Esophagus muscularis mucosa (tissue), 4 donors: ENCODE data around the gene FKBP10. TPM values are rescaled to one million over a fixed set of nuclear protein-coding genes. Genes with fewer than 3 reads are reported as not detected.
A peak's percentile ranks its signal among the peaks of the same experiment; 100 is the strongest.

Experiments used
- DNase-seq: peaks from one replicate; pipeline ENCODE4 v3.0.0-alpha.2; 2017; ENCODE audit errors: extremely low spot score
- H3K27ac ChIP-seq, 4 donors: fragments of 200-600 bp; sonication (generic); replicated peaks in 1 of 4; 1 replicate in 3 of 4; 2 replicates in 1 of 4; pipeline ENCODE4 v1.5.1; 2016 to 2019; ENCODE audit warnings: mild to moderate bottlenecking in 1 of 4
- H3K27me3 ChIP-seq, 4 donors: fragments of 200-600 bp; sonication (generic); one replicate each; pipeline versions ENCODE4 v1.5.1 to v1.6.0; 2016 to 2019
- H3K36me3 ChIP-seq, 4 donors: fragments of 200-600 bp; sonication (generic); one replicate each; pipeline ENCODE4 v1.5.1; 2016 to 2019
- H3K4me1 ChIP-seq, 4 donors: fragments of 200-600 bp; sonication (generic); one replicate each; pipeline ENCODE4 v1.5.1; 2016 to 2019
- H3K4me3 ChIP-seq, 4 donors: fragments of 200-600 bp; sonication (generic); 1 replicate in 2 of 4; 2 replicates in 2 of 4; pipeline ENCODE4 v1.5.1; 2016 to 2019; ENCODE audit warnings: mild to moderate bottlenecking in 4 of 4, moderate library complexity in 1 of 4
- H3K9me3 ChIP-seq, 4 donors: fragments of 200-600 bp; sonication (generic); 1 replicate in 3 of 4; 2 replicates in 1 of 4; pipeline ENCODE4 v1.5.1; 2016 to 2019
- EP300 ChIP-seq: sonication (generic); formaldehyde crosslinking; IDR thresholded peaks from one replicate; pipeline ENCODE4 v1.6.1; 2017; ENCODE audit warnings: antibody characterized with exemption
- POLR2A ChIP-seq: fragments of 450-650 bp; IDR thresholded peaks from one replicate; pipeline ENCODE4 v1.6.1; 2017; ENCODE audit warnings: antibody characterized with exemption, moderate library complexity, mild to moderate bottlenecking, low read depth
- POLR2AphosphoS5 ChIP-seq, 2 donors: sonication (generic); formaldehyde crosslinking; IDR thresholded peaks; one replicate each; pipeline ENCODE4 v1.6.1; 2017; ENCODE audit warnings: antibody characterized with exemption in 2 of 2
- WGBS: methylation state at CpG from one replicate; pipeline ENCODE4 v1.1.5; 2018; 5-methylcytosine and 5-hydroxymethylcytosine counted together
- intact Hi-C: fragments of 100-400 bp; cut with DNase I; formaldehyde crosslinking; loops from one replicate; pipeline ENCODE4 v1.15.1; 2023
- total RNA-seq, 4 donors: library from RNA; depleted of rRNA; stranded (reverse); fragments of >200 nt; gene quantifications; one replicate each; pipeline versions ENCODE4 v1.1.0 to v1.2.1, GENCODE V29; 2016
- TF ChIP-seq, protein P1 (sequence below), 3 experiments: fragments of 200-600 bp in 2 of 3; fragments of 450-650 bp in 1 of 3; sonication (generic) in 2 of 3; IDR thresholded peaks; one replicate each; pipeline ENCODE4 v1.5.1; 2017 to 2019; ENCODE audit warnings: antibody characterized with exemption in 3 of 3, mild to moderate bottlenecking in 2 of 3, moderate library complexity in 1 of 3

The FKBP10 gene
- total RNA-seq, 4 donors from 2014 or later, result 30.5 to 49.4 (median 33.8) TPM

GRCh38 chr17:41863074-41863848, 50.5 kb downstream of the FKBP10 start:
- no peak for TF ChIP-seq POLR2A
- TF ChIP-seq, protein P1, sequence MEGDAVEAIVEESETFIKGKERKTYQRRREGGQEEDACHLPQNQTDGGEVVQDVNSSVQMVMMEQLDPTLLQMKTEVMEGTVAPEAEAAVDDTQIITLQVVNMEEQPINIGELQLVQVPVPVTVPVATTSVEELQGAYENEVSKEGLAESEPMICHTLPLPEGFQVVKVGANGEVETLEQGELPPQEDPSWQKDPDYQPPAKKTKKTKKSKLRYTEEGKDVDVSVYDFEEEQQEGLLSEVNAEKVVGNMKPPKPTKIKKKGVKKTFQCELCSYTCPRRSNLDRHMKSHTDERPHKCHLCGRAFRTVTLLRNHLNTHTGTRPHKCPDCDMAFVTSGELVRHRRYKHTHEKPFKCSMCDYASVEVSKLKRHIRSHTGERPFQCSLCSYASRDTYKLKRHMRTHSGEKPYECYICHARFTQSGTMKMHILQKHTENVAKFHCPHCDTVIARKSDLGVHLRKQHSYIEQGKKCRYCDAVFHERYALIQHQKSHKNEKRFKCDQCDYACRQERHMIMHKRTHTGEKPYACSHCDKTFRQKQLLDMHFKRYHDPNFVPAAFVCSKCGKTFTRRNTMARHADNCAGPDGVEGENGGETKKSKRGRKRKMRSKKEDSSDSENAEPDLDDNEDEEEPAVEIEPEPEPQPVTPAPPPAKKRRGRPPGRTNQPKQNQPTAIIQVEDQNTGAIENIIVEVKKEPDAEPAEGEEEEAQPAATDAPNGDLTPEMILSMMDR (IDR thresholded peaks at IDR 0.05), result no peak
- no peak for TF ChIP-seq POLR2AphosphoS5 (IDR thresholded peaks at IDR 0.05)
- TF ChIP-seq EP300, result no peak
- WGBS, result 70% methylated on average over 18 of the region's 18 CpGs
- DNase-seq, result no peak
- H3K27me3 ChIP-seq, result no peaks in the 10 kb centered on the region
- no peaks in the 10 kb centered on the region for H3K9me3 ChIP-seq
- no peak overlapping the region for H3K27ac ChIP-seq
- intact Hi-C loops, result no loop called here
- peaks cover 28 to 52% (median 43%) of the 10 kb centered on the region in 4 donors for H3K4me1 ChIP-seq
- H3K4me3 ChIP-seq, result peak overlapping the region; percentile 78 to 91 (median 80)
- peaks cover 0 to 18% (median 17%) of the 10 kb centered on the region in 4 donors for H3K36me3 ChIP-seq

DNA sequence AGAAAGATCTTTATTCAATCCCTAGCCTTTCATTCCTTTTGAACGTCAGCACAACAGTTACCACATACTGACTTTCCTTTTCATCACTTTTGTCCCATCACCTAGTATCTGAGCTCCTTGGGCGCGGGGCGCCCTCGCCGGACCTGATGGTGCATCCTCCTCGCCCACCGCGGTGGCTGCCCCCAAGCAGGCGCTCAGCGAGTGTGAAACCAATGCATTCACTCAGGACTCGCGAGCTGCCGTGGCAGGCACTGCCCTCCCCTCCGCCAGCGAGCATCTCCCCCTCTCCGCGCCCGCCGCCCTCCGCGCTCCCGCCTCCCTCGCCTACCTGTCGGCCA, 51.7 kb downstream of the FKBP10 start:
- Histone ChIP-seq H3K36me3 (peaks cover 7 to 28% (median 24%) of the 10 kb centered on the region in 4 donors), H3K4me3 (peak overlapping the region; percentile 78 to 91 (median 80)), H3K27me3 (no peaks in the 10 kb centered on the region), H3K27ac (peak overlapping the region; percentile 88 to 96 (median 93)), H3K9me3 (no peaks in the 10 kb centered on the region), H3K4me1 (peaks cover 28 to 52% (median 43%) of the 10 kb centered on the region in 4 donors)
- intact Hi-C loops, result no loop called here
- TF ChIP-seq POLR2A (no peak), POLR2AphosphoS5 (IDR thresholded peaks at IDR 0.05) (no peak)
- DNase-seq, result no peak
- WGBS, result under 1% methylated on average over 25 of the region's 25 CpGs

GRCh38 chr17:41864836-41865595, 52.2 kb downstream of the FKBP10 start, which contains the start of gene KLHL11:
Gene KLHL11, minus strand, starts transcription at chr17:41865423. Its CDS starts 53 bp downstream, at chr17:41865370.
- 0% methylated on average over 10 of the region's 90 CpGs for WGBS
- DNase-seq, result peak; percentile 93
- Histone ChIP-seq H3K36me3 (peaks cover 7 to 33% (median 29%) of the 10 kb centered on the region in 4 donors), H3K9me3 (no peaks in the 10 kb centered on the region), H3K27ac (peak within 1 kb of the TSS; percentile 88 to 96 (median 93)), H3K4me1 (peaks cover 28 to 49% (median 40%) of the 10 kb centered on the region in 4 donors), H3K4me3 (peak within 1 kb of the TSS; percentile 78 to 91 (median 80)), H3K27me3 (no peaks in the 10 kb centered on the region)
- intact Hi-C loops, result loop anchor here (5.0 kb wide), 1 partner anchor 53 kb away; the partner anchor contains the start of genes FKBP10 and P3H4
- TF ChIP-seq EP300, result no peak
- peak; percentile 53 for TF ChIP-seq POLR2A
- TF ChIP-seq POLR2AphosphoS5 (IDR thresholded peaks at IDR 0.05), result peak; percentile 94
- TF ChIP-seq, protein P1 (IDR thresholded peaks at IDR 0.05), result peak in 2 of 3 experiments; percentile 8 to 18

DNA sequence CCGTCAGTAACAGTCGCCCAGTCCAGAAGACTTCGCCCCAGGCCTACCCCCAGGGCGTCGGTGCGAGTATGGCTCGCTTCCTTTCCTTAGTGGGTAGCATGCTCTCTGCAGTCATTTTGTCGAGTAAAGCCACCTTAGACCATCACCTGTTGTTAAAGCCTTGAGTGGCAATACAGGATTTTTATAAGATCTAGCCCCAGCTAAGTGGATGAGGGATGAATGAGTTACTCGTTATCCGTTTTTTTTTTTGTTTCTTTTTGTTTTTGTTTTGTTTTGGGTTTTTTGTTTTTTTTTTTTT, 52.7 kb downstream of the FKBP10 start:
- Histone ChIP-seq H3K4me3 (peak overlapping the region; percentile 78 to 91 (median 80)), H3K27ac (peak overlapping the region; percentile 88 to 96 (median 93)), H3K27me3 (no peaks in the 10 kb centered on the region), H3K4me1 (peaks cover 28 to 44% (median 36%) of the 10 kb centered on the region in 4 donors), H3K9me3 (no peaks in the 10 kb centered on the region), H3K36me3 (peaks cover 7 to 38% (median 35%) of the 10 kb centered on the region in 4 donors)
- 0% methylated on average over 10 of the region's 10 CpGs for WGBS
- TF ChIP-seq POLR2AphosphoS5 (IDR thresholded peaks at IDR 0.05) (no peak), POLR2A (no peak)
- TF ChIP-seq, protein P1 (IDR thresholded peaks at IDR 0.05), result peak in 1 of 3 experiments; percentile 39
- intact Hi-C loops, result loop anchor here (5.0 kb wide), 1 partner anchor 53 kb away; the partner anchor contains the start of genes FKBP10 and P3H4
- no peak for DNase-seq

DNA sequence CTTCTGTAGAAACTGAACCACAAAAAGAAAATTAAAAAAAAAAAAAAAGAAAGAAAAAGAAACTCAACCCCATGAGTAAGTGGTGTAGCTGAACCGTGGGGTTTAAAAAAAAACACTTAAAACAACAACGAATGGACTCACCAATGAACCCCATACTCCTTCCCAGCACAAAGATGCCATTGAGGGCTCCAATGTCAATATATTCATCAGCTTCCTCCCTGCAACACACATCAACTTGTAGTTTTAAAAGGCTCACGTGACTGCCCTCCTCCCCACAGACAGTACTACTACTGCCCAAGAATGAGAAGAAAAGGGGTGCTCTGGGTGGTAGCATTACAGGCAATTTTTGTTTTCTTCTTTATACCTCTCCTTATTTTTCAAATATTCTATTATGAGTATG, 55.8 kb downstream of the FKBP10 start:
- Histone ChIP-seq H3K27ac (no peak overlapping the region), H3K27me3 (no peaks in the 10 kb centered on the region), H3K4me1 (peaks cover 8 to 13% (median 10%) of the 10 kb centered on the region in 4 donors), H3K4me3 (no peak overlapping the region), H3K9me3 (no peaks in the 10 kb centered on the region), H3K36me3 (peaks cover 29 to 69% (median 64%) of the 10 kb centered on the region in 4 donors)
- intact Hi-C loops, result loop anchor here (5.0 kb wide), 1 partner anchor 56 kb away; the partner anchor contains the start of genes FKBP10 and P3H4
- no peak for DNase-seq
- WGBS, result 64% methylated on average over 3 of the region's 3 CpGs
- TF ChIP-seq, protein P1 (IDR thresholded peaks at IDR 0.05), result no peak
